22Rv1 (cell line): ENCODE results near the gene APOBEC3A.

ENCODE experiments used
- ZFX ChIP-seq: fragments of 450-650 bp; IDR thresholded peaks from 2 replicates; pipeline ENCODE4 v1.6.1; 2017; ENCODE audit warnings: antibody characterized with exemption, borderline replicate concordance
- TF ChIP-seq, protein P1 (sequence below): fragments of 450-650 bp; IDR thresholded peaks from 2 replicates; pipeline ENCODE4 v1.5.1; 2017; ENCODE audit warnings: mild to moderate bottlenecking

DNA sequence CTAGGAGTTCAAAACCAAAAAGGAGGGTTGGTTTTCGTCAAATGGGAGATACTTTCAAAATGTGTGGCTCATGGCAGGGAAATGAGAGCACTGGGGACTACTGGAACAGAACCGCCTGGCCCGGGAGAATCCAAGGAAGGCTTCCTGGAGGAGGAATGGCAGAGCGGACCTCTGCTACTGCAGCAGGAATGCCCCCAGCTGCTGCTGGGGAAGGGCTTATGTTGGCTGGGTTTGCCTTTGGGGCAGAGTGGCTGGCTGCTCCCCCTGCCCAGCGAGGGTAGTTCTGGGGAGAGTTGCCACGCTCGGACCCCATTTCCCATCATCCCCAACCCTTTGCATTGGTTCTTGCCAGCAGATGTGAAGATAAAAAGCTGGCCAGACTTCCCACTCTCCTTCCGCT, 10.6 kb upstream of the APOBEC3A start:
- TF ChIP-seq, protein P1, sequence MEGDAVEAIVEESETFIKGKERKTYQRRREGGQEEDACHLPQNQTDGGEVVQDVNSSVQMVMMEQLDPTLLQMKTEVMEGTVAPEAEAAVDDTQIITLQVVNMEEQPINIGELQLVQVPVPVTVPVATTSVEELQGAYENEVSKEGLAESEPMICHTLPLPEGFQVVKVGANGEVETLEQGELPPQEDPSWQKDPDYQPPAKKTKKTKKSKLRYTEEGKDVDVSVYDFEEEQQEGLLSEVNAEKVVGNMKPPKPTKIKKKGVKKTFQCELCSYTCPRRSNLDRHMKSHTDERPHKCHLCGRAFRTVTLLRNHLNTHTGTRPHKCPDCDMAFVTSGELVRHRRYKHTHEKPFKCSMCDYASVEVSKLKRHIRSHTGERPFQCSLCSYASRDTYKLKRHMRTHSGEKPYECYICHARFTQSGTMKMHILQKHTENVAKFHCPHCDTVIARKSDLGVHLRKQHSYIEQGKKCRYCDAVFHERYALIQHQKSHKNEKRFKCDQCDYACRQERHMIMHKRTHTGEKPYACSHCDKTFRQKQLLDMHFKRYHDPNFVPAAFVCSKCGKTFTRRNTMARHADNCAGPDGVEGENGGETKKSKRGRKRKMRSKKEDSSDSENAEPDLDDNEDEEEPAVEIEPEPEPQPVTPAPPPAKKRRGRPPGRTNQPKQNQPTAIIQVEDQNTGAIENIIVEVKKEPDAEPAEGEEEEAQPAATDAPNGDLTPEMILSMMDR: no peak
- TF ChIP-seq ZFX: no peak
